Measurements from ENCODE around the gene RSBN1L.

Gene RSBN1L

DNA sequence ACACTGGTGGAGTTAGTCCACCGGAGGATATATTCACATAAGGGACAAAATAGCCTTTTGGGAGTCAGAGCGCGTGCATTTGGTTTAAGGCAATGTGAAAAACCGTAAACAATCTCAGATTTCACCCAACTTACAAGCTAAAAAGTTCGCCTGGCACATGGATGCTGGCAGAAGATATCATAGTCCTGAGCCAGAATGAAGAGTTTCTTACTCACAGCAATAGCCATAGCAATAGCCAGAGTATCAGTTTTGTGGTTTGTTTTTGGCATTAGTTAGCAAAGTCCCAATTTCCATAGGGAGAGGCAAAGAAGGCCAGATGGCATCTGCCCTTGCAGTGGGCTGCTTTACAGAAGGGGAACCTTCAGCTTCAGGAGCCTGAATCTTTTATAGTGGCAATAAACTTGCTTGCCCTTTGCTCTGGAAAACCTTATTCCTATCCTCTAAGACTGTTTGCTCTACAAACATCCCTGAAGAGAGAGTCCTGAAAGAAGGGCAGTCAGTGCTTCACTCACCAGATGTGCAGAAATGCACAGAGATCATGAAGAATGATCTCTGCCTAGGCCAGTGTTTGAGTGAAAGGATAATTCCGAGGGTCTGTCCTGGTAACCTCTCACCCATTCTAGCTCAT, 28.7 kb upstream of the RSBN1L start:
- TF ChIP-seq, protein P1, sequence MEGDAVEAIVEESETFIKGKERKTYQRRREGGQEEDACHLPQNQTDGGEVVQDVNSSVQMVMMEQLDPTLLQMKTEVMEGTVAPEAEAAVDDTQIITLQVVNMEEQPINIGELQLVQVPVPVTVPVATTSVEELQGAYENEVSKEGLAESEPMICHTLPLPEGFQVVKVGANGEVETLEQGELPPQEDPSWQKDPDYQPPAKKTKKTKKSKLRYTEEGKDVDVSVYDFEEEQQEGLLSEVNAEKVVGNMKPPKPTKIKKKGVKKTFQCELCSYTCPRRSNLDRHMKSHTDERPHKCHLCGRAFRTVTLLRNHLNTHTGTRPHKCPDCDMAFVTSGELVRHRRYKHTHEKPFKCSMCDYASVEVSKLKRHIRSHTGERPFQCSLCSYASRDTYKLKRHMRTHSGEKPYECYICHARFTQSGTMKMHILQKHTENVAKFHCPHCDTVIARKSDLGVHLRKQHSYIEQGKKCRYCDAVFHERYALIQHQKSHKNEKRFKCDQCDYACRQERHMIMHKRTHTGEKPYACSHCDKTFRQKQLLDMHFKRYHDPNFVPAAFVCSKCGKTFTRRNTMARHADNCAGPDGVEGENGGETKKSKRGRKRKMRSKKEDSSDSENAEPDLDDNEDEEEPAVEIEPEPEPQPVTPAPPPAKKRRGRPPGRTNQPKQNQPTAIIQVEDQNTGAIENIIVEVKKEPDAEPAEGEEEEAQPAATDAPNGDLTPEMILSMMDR (conservative IDR thresholded peaks at IDR 0.05), result no peak
- peak overlapping the region; percentile 53 for H3K27ac ChIP-seq

GRCh38 chr7:77674878-77675277, 21.4 kb upstream of the RSBN1L start:
- no peak overlapping the region for H3K27ac ChIP-seq
- TF ChIP-seq, protein P1 (conservative IDR thresholded peaks at IDR 0.05), result no peak

- peak overlapping the region; percentile 90 for H3K27ac ChIP-seq
- TF ChIP-seq, protein P1 (conservative IDR thresholded peaks at IDR 0.05), result no peak
Observed at GRCh38 chr7:77679608-77680007, 16.7 kb upstream of the RSBN1L start.

DNA sequence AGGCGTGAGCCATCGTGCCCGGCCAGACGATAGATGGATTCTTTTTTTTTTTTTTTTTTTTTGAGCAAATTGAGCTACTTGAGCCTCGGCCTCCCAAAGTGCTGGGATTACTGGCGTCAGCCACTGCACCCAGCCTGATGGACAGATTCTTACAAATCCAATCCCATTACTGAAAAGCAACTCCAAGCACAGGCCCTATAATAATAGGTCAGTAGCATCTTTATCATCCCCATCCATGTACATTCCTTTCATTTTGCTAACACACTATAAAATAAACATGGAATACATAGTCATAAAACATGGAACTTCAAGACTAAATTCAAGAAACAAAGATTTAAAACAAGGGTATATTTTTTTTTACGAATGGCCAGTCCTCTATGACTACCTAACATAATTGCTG, 16.0 kb upstream of the RSBN1L start:
- H3K27ac ChIP-seq, result peak overlapping the region; percentile 90
- TF ChIP-seq, protein P1 (conservative IDR thresholded peaks at IDR 0.05), result no peak

DNA sequence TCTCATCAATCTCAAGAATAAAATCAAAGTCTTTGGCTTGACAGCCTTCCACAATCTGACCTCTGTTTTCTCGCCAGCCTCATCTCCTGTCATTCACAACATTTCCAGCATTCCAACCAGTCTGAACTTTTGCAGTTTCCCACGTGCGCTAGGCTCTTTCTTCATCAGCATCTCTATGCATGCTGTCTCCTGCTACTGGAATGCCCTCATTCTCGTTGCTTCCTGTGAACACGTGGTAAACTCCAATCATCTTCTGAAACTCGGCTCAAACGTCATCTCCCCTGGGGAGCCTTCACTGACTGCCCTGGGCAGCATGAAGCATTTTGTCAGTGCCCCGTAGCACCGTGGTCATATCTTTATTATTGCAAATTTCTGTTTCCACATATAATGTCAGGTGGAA, 12.2 kb upstream of the RSBN1L start:
- TF ChIP-seq, protein P1 (conservative IDR thresholded peaks at IDR 0.05), result no peak

DNA sequence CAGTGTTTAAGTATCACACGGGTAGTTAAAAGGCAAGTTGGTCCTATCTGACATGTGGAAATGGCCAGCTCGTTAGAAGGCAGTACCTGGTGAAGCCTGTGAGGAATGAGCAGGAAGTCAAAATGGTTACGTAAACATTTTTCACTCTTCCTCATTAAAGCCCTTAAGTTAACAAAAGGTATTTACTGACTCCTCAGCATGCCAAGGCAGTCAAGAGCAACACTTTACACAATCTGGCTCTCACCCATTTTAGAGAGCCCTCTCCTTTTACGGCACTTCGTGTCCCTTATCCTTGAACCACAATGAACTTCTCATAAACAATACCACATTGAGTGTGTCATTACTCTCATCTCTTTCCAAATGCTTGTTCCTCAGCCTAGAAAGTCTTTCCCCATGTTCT, 11.0 kb upstream of the RSBN1L start:
- H3K27ac ChIP-seq, result peak overlapping the region; percentile 80

More for the DNA sequence above, 12.2 kb upstream of the RSBN1L start:
- H3K27ac ChIP-seq, result peak overlapping the region; percentile 80

GRCh38 chr7:77687100-77687746, 9.0 kb upstream of the RSBN1L start:
- TF ChIP-seq, protein P1 (conservative IDR thresholded peaks at IDR 0.05), result no peak
- peak overlapping the region; percentile 80 for H3K27ac ChIP-seq

More for the DNA sequence above, 11.0 kb upstream of the RSBN1L start:
- TF ChIP-seq, protein P1 (conservative IDR thresholded peaks at IDR 0.05), result no peak
